ENCODE results near the gene DUSP7.

DUSP7 gene

DNA sequence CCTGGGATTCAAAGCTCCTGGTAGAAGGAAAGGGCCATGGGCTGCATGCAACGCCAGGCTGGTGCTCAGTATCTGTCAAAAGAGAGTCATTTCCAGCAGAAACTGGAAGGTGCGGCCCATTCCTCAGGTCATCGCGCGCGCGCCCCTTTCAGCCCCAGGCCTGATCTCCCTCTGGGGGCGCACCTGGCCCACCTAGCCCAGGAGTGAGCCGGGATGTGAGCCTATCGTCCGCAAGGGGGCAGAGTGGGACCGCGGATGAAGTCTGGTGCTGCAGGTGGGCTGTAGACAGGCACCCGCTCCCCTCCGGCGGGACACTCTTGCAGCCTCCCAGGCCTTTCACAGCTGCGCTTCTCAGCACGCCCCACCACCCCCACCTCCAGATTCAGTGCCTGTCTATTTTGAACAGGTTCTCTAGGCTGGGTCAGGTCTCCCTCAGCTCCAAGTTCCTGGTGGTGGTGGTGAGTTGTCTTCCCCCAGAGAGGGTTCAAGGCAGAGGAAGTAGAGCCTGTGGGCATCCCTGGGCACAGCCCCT lies 54.9 kb downstream of the DUSP7 start:
- Histone ChIP-seq H3K4me1 (ENCODE audit: control insufficient read depth, insufficient read depth, low read length) (peaks cover 30% of the 10 kb centered on the region), H3K27me3 (ENCODE audit: control insufficient read depth, insufficient read depth, low read length) (no peaks in the 10 kb centered on the region), H3K27ac (ENCODE audit: low read depth, low read length) (no peak overlapping the region), H3K4me3 (ENCODE audit: low read depth, low read length) (no peak overlapping the region), H3K9ac (ENCODE audit: low read depth, low read length) (no peak overlapping the region), H3K9me3 (ENCODE audit: control insufficient read depth, insufficient read depth, low read length) (no peaks in the 10 kb centered on the region), H3K36me3 (ENCODE audit: control insufficient read depth, insufficient read depth, low read length) (no peaks in the 10 kb centered on the region)

DNA sequence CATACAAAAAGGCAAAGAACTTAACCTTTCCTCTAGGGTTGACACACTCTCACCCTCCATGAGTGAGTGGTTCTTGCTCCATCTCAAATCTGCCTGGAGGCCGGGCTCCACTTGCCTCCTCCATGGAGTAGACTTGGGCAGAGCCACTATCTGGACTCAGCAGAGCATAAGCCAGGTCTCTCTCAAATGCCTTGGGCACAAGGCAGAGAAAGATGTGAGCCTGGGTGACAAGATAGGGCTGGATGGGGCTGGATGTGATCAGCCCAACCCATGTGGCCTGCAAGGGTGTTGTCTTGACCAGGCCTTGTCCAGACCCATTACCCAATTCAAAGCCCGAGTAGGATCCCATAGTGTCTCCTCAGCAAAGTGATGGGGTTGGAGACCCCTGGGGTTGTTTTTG lies 56.5 kb downstream of the DUSP7 start:
- peaks cover 3% of the 10 kb centered on the region for H3K36me3 ChIP-seq (ENCODE audit: control insufficient read depth, insufficient read depth, low read length)
- peaks cover 15% of the 10 kb centered on the region for H3K4me1 ChIP-seq (ENCODE audit: control insufficient read depth, insufficient read depth, low read length)
- H3K9me3 ChIP-seq (ENCODE audit: control insufficient read depth, insufficient read depth, low read length) = no peaks in the 10 kb centered on the region
- no peak overlapping the region for H3K4me3 ChIP-seq (ENCODE audit: low read depth, low read length)
- H3K27me3 ChIP-seq (ENCODE audit: control insufficient read depth, insufficient read depth, low read length) = no peaks in the 10 kb centered on the region
- no peak overlapping the region for H3K27ac ChIP-seq (ENCODE audit: low read depth, low read length)
- no peak overlapping the region for H3K9ac ChIP-seq (ENCODE audit: low read depth, low read length)
